SU-DHL-6 (cell line): ENCODE measurements around the gene SCGB2A2.

Experiments used
- H2AFZ ChIP-seq: fragments of 200-600 bp; sonication (generic); 2 replicates; pipeline ENCODE4 v1.6.1; 2014; ENCODE audit warnings: low read depth, mild to moderate bottlenecking, moderate library complexity, mixed read lengths, antibody characterized with exemption, low read length; ENCODE audit not compliant: severe bottlenecking
- H3F3A ChIP-seq: fragments of 200-600 bp; shearing (Covaris generic); 2 replicates; pipeline ENCODE4 v1.6.0; 2016; ENCODE audit warnings: antibody characterized with exemption, mild to moderate bottlenecking; ENCODE audit not compliant: insufficient read depth
- H3K27ac ChIP-seq: fragments of 200-600 bp; sonication (generic); 2 replicates; pipeline ENCODE4 v1.5.1; 2016; ENCODE audit warnings: low read depth, mild to moderate bottlenecking, low read length, moderate library complexity, mixed read lengths
- H3K27me3 ChIP-seq: fragments of 200-600 bp; sonication (generic), shearing (Covaris generic); 2 replicates; pipeline ENCODE4 v1.6.0; 2014; ENCODE audit warnings: mild to moderate bottlenecking, low read length
- H3K36me3 ChIP-seq: fragments of 200-600 bp; sonication (generic); 2 replicates; pipeline ENCODE4 v1.6.1; 2014; ENCODE audit warnings: mild to moderate bottlenecking, low read length, mixed read lengths
- H3K4me2 ChIP-seq: fragments of 300-600, 200-600 bp; shearing (Covaris generic), sonication (generic); 2 replicates; pipeline ENCODE4 v1.6.0; 2014; ENCODE audit warnings: low read length, low read depth, mild to moderate bottlenecking; ENCODE audit not compliant: poor library complexity, severe bottlenecking
- H3K4me3 ChIP-seq: fragments of 200-600 bp; sonication (generic); 2 replicates; pipeline ENCODE4 v1.5.1; 2014; ENCODE audit warnings: antibody characterized with exemption, low read length, mild to moderate bottlenecking, mixed read lengths; ENCODE audit not compliant: insufficient read depth, poor library complexity, severe bottlenecking
- H3K79me2 ChIP-seq: fragments of 200-600 bp; sonication (generic); 2 replicates; pipeline ENCODE4 v1.6.1; 2014; ENCODE audit warnings: mild to moderate bottlenecking, low read length, moderate library complexity; ENCODE audit not compliant: insufficient read depth
- H3K9ac ChIP-seq: fragments of 200-600 bp; sonication (generic); 2 replicates; pipeline ENCODE4 v1.7.0; 2014; ENCODE audit warnings: mild to moderate bottlenecking, low read length
- H3K9me2 ChIP-seq: fragments of 200-600 bp; sonication (generic); replicated peaks from 2 replicates; pipeline ENCODE4 v1.6.1; 2014; ENCODE audit warnings: low read length; ENCODE audit not compliant: insufficient read depth
- H3K9me3 ChIP-seq: fragments of 200-600 bp; sonication (generic); 2 replicates; pipeline ENCODE4 v1.6.1; 2014; ENCODE audit warnings: low read length, mixed read lengths; ENCODE audit not compliant: insufficient read depth
- H4K20me1 ChIP-seq: fragments of 200-600 bp; sonication (generic); 2 replicates; pipeline ENCODE4 v1.6.1; 2014; ENCODE audit warnings: low read depth, mild to moderate bottlenecking, antibody characterized with exemption, low read length, moderate library complexity, mixed read lengths
- CTCF ChIP-seq: fragments of 200-600 bp; sonication (generic); IDR thresholded peaks from one replicate; pipeline ENCODE4 v1.5.1; 2017; ENCODE audit warnings: antibody characterized with exemption, mild to moderate bottlenecking, low read length, moderate library complexity; ENCODE audit not compliant: insufficient read depth, poor library complexity, severe bottlenecking
- EZH2phosphoT487 ChIP-seq: fragments of 200-600 bp; sonication (generic), shearing (Covaris generic); conservative IDR thresholded peaks from 2 replicates; pipeline ENCODE4 v1.6.1; 2018; ENCODE audit warnings: mild to moderate bottlenecking, antibody characterized with exemption, low read length, moderate library complexity, mixed read lengths

SCGB2A2 gene

DNA sequence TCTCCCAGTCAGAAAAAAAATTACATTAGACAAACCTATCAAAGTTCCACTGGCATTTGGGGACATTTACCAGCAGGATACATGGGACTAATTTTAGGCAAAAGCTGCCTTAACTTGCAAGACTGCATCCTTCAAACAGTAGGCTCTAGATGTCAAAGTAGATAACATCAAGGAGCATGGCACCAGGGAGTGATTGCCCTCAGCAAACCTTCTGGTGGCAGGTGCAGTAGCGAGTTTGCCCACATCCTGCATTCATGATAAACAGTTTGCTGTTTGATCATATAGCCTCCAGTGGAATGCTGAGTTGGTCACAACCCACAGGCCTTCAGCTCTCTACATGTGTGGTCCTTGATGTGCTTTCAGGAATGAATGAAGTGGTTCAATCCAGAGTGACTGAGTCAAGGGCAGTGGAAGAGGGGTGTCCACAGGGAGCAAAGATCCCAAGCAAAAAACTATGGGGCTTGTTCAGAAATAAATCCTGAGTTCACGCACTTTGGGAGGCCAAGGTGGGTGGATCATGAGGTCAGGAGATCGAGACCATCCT is 15.9 kb upstream of the SCGB2A2 start:
- Histone ChIP-seq H4K20me1 (no peaks in the 10 kb centered on the region), H3K79me2 (no peaks in the 10 kb centered on the region), H3K27ac (no peak overlapping the region), H3K36me3 (no peaks in the 10 kb centered on the region), H3K27me3 (no peaks in the 10 kb centered on the region), H3K9me3 (peaks cover 24% of the 10 kb centered on the region; the same call in 1 of the 2 replicates), H3K4me3 (no peak overlapping the region), H3K9ac (no peak overlapping the region), H3F3A (no peaks in the 10 kb centered on the region), H3K9me2 (no peaks in the 10 kb centered on the region), H2AFZ (no peak overlapping the region), H3K4me2 (no peak overlapping the region)
- TF ChIP-seq EZH2phosphoT487 (no peak), CTCF (no peak)

- no peak overlapping the region for H3K27ac ChIP-seq
- H4K20me1 ChIP-seq, result no peaks in the 10 kb centered on the region
- H3K79me2 ChIP-seq, result no peaks in the 10 kb centered on the region
- H3K9me2 ChIP-seq, result no peaks in the 10 kb centered on the region
- no peak overlapping the region for H3K4me3 ChIP-seq
- H3K9me3 ChIP-seq, result peaks cover 20% of the 10 kb centered on the region; the same call in 1 of the 2 replicates
- TF ChIP-seq CTCF (no peak), EZH2phosphoT487 (no peak)
- H2AFZ ChIP-seq, result no peak overlapping the region
- H3K27me3 ChIP-seq, result no peaks in the 10 kb centered on the region
- H3K4me2 ChIP-seq, result no peak overlapping the region
- H3F3A ChIP-seq, result no peaks in the 10 kb centered on the region
- H3K9ac ChIP-seq, result no peak overlapping the region
- H3K36me3 ChIP-seq, result no peaks in the 10 kb centered on the region
Measured at GRCh38 chr11:62256281-62256680, 13.7 kb upstream of the SCGB2A2 start.

GRCh38 chr11:62260261-62260953 is 9.6 kb upstream of the SCGB2A2 start:
- Histone ChIP-seq H3K36me3 (no peaks in the 10 kb centered on the region), H3K4me2 (no peak overlapping the region), H3K9me2 (no peaks in the 10 kb centered on the region), H3K9me3 (no peaks in the 10 kb centered on the region), H3K79me2 (no peaks in the 10 kb centered on the region), H4K20me1 (no peaks in the 10 kb centered on the region), H3F3A (no peaks in the 10 kb centered on the region), H3K4me3 (no peak overlapping the region), H3K9ac (no peak overlapping the region), H3K27me3 (no peaks in the 10 kb centered on the region), H2AFZ (no peak overlapping the region), H3K27ac (no peak overlapping the region)
- no peak for TF ChIP-seq CTCF
- TF ChIP-seq EZH2phosphoT487, result no peak
